Esophagus squamous epithelium (tissue), 5 donors: ENCODE measurements around the gene MKNK1. TPM values are rescaled to one million over a fixed set of nuclear protein-coding genes. Genes with fewer than 3 reads are reported as not detected.

Experiments
- DNase-seq: peaks from one replicate; lab custom pipeline; 2025; lab: John Stamatoyannopoulos, UW
- H3K27ac ChIP-seq, 4 donors: fragments of 200-600 bp; sonication (generic); one replicate each; pipeline ENCODE4 v1.5.1; 2016 to 2019; ENCODE audit warnings: mild to moderate bottlenecking in 1 of 4
- H3K27me3 ChIP-seq, 4 donors: fragments of 200-600 bp; sonication (generic); 1 replicate in 3 of 4; 2 replicates in 1 of 4; pipeline versions ENCODE4 v1.5.1 to v1.6.0; 2017 to 2021; ENCODE audit warnings: antibody characterized with exemption in 1 of 4
- H3K36me3 ChIP-seq, 3 donors: fragments of 200-600 bp; sonication (generic); one replicate each; pipeline ENCODE4 v1.5.1; 2016 to 2019
- H3K4me1 ChIP-seq, 3 donors: fragments of 200-600 bp; sonication (generic); one replicate each; pipeline ENCODE4 v1.5.1; 2017 to 2019
- H3K4me3 ChIP-seq, 4 donors: fragments of 200-600 bp; sonication (generic); 1 replicate in 3 of 4; 2 replicates in 1 of 4; pipeline ENCODE4 v1.5.1; 2016 to 2019; ENCODE audit warnings: mild to moderate bottlenecking in 2 of 4, moderate library complexity in 1 of 4
- H3K9me3 ChIP-seq, 3 donors: fragments of 200-600 bp; sonication (generic); one replicate each; pipeline ENCODE4 v1.5.1; 2016 to 2019
- POLR2A ChIP-seq, 4 donors: fragments of 450-650 bp; IDR thresholded peaks; one replicate each; pipeline ENCODE4 v1.6.1; 2017; ENCODE audit warnings: antibody characterized with exemption in 4 of 4, mild to moderate bottlenecking in 4 of 4, moderate library complexity in 3 of 4
- WGBS, 2 donors: methylation state at CpG; one replicate each; pipeline ENCODE4 v1.1.5; 2018; 5-methylcytosine and 5-hydroxymethylcytosine counted together
- intact Hi-C: fragments of 100-400 bp; cut with DNase I; formaldehyde crosslinking; loops from one replicate; pipeline ENCODE4 v1.15.0; 2022
- total RNA-seq, 4 donors: library from RNA; depleted of rRNA; stranded (reverse); fragments of >200 nt; gene quantifications; one replicate each; pipeline ENCODE4 v1.1.0, GENCODE V29; 2016
- TF ChIP-seq, protein P1 (sequence below), 6 experiments: fragments of 450-650 bp in 4 of 6; fragments of 200-600 bp in 2 of 6; sonication (generic) in 2 of 6; IDR thresholded peaks; one replicate each; pipeline ENCODE4 v1.5.1; 2016 to 2019; ENCODE audit warnings: antibody characterized with exemption in 6 of 6, mild to moderate bottlenecking in 4 of 6, moderate library complexity in 4 of 6
- donor health status: DM: yes; HTN: yes; CAD: no.

Gene MKNK1
- total RNA-seq, 4 donors from 2014 or later = 18.2 to 33.7 (median 33.6) TPM

DNA sequence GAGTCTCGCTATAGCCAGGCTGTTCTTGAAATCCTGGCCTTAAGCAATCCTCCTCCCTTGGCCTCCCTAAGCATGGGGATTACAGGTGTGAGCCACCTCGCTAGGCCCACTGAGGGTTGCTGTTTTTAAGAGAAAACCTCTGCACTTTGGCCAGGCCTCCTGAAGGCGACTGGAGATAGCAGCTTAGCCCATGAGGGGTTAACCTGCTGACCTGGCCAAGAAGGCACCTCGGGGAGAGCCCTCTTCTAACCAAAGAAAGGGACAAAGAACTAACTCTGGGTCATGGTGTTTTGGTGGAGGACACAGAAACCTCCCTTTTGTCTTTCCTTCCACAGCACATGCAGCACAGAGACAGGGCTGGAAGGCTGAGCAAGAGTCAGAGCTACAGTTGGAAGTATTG lies 35.0 kb downstream of the MKNK1 start:
- Histone ChIP-seq H3K36me3 (peaks cover 0 to 100% (median 12%) of the 10 kb centered on the region in 3 donors), H3K4me3 (no peak overlapping the region), H3K27me3 (no peaks in the 10 kb centered on the region), H3K27ac (peak overlapping the region in 1 of 4 donors; percentile 18), H3K9me3 (no peaks in the 10 kb centered on the region), H3K4me1 (peaks cover 0 to 22% (median 9%) of the 10 kb centered on the region in 3 donors)
- intact Hi-C loops = no loop called here
- 83% methylated on average over 1 to 3 of the region's 4 CpGs for WGBS, 2 donors
- DNase-seq = no peak
- TF ChIP-seq, protein P1, sequence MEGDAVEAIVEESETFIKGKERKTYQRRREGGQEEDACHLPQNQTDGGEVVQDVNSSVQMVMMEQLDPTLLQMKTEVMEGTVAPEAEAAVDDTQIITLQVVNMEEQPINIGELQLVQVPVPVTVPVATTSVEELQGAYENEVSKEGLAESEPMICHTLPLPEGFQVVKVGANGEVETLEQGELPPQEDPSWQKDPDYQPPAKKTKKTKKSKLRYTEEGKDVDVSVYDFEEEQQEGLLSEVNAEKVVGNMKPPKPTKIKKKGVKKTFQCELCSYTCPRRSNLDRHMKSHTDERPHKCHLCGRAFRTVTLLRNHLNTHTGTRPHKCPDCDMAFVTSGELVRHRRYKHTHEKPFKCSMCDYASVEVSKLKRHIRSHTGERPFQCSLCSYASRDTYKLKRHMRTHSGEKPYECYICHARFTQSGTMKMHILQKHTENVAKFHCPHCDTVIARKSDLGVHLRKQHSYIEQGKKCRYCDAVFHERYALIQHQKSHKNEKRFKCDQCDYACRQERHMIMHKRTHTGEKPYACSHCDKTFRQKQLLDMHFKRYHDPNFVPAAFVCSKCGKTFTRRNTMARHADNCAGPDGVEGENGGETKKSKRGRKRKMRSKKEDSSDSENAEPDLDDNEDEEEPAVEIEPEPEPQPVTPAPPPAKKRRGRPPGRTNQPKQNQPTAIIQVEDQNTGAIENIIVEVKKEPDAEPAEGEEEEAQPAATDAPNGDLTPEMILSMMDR (IDR thresholded peaks at IDR 0.05) = no peak
- TF ChIP-seq POLR2A (IDR thresholded peaks at IDR 0.05) = no peak

GRCh38 chr1:46568461-46568891 lies 35.6 kb downstream of the MKNK1 start:
- no peak overlapping the region for H3K4me3 ChIP-seq
- WGBS, 2 donors = 88 to 90% methylated on average over 6 of the region's 6 CpGs
- no peaks in the 10 kb centered on the region for H3K27me3 ChIP-seq
- H3K9me3 ChIP-seq = no peaks in the 10 kb centered on the region
- H3K36me3 ChIP-seq = peaks cover under 1 to 99% (median 12%) of the 10 kb centered on the region in 3 donors
- TF ChIP-seq, protein P1 (IDR thresholded peaks at IDR 0.05) = no peak
- no peak for TF ChIP-seq POLR2A (IDR thresholded peaks at IDR 0.05)
- DNase-seq = no peak
- no peak overlapping the region for H3K27ac ChIP-seq
- intact Hi-C loops = no loop called here
- H3K4me1 ChIP-seq = peaks cover 0 to 17% (median 9%) of the 10 kb centered on the region in 3 donors

DNA sequence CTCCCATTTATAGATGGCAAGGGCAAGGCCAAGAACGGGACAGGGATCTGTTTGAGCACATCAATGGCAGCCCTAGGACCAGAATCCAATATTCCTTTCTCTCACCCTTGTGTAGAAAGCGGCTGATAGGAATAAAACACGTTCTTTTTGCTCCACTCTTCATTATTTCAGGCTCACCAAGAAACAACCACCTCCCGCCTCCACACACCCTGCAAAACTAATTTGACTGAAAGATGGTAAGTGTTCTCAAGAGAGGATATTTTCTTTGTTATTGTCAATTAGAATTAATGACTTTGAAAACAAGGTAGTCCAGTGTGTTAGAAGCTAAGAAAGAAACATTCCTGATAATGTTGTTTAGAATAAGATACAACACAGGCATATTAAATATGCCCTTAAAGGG lies 40.7 kb downstream of the MKNK1 start:
- no peak overlapping the region for H3K4me3 ChIP-seq
- H3K36me3 ChIP-seq = peaks cover 27 to 99% (median 34%) of the 10 kb centered on the region in 3 donors
- 83 to 93% methylated on average over 4 of the region's 4 CpGs for WGBS, 2 donors
- no peaks in the 10 kb centered on the region for H3K4me1 ChIP-seq
- no peaks in the 10 kb centered on the region for H3K9me3 ChIP-seq
- no peaks in the 10 kb centered on the region for H3K27me3 ChIP-seq
- H3K27ac ChIP-seq = no peak overlapping the region
- no peak for TF ChIP-seq POLR2A (IDR thresholded peaks at IDR 0.05)
- TF ChIP-seq, protein P1 (IDR thresholded peaks at IDR 0.05) = no peak
- intact Hi-C loops = no loop called here
- no peak for DNase-seq

DNA sequence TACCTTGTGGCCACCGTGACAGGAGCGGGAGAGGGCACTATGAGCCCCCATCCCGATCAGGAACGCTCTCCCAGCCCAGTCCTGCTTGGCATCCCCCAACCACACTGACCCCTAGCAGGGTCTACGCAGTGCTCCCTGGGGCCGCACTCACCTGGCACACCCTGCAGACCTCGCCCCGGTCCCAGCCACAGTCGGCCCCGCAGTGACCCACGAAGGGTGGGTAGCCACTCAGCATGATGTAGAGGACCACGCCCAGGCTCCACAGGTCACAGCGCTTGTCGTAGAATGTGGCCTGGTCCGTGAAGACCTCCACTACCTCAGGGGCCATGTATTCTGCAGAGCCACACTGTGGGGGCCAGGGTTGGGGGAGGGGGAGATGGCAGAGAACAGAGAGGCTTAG lies 41.6 kb downstream of the MKNK1 start:
- TF ChIP-seq, protein P1 (IDR thresholded peaks at IDR 0.05) = no peak
- no peak for TF ChIP-seq POLR2A (IDR thresholded peaks at IDR 0.05)
- no peak for DNase-seq
- Histone ChIP-seq H3K27me3 (no peaks in the 10 kb centered on the region), H3K4me1 (no peaks in the 10 kb centered on the region), H3K4me3 (no peak overlapping the region), H3K9me3 (no peaks in the 10 kb centered on the region), H3K36me3 (peaks cover 31 to 99% (median 34%) of the 10 kb centered on the region in 3 donors), H3K27ac (no peak overlapping the region)
- intact Hi-C loops = no loop called here
- WGBS, 2 donors = 92 to 93% methylated on average over 4 to 10 of the region's 15 CpGs

DNA sequence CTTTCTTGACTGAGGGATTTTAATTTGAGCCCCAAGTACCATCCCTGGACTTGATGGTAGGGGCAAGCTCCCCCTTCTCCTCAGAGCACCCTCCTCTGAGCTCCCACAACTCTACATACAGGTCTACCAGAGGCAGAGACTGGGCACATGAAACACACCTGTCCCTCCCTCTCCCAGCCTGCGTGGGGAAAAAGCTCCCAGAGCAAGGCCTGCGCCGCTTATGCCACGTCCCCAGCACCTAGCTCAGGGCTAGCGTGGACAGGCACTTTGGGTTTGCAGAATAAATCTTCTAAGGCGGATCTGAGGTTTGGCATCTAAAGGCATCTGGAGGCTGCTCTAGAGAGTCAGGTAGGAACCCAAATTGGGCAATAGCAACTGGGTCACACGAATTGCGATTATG lies 45.1 kb downstream of the MKNK1 start:
- TF ChIP-seq POLR2A (IDR thresholded peaks at IDR 0.05) = no peak
- TF ChIP-seq, protein P1 (IDR thresholded peaks at IDR 0.05) = no peak
- H3K36me3 ChIP-seq = peaks cover 22 to 68% (median 31%) of the 10 kb centered on the region in 3 donors
- peaks cover 0 to 7% (median 0%) of the 10 kb centered on the region in 3 donors for H3K4me1 ChIP-seq
- intact Hi-C loops = no loop called here
- H3K27ac ChIP-seq = no peak overlapping the region
- 80% methylated on average over 4 of the region's 8 CpGs; no CpG with 5 or more reads in 1 of the 2 donors for WGBS, 2 donors
- no peaks in the 10 kb centered on the region for H3K9me3 ChIP-seq
- H3K27me3 ChIP-seq = no peaks in the 10 kb centered on the region
- DNase-seq = no peak
- no peak overlapping the region for H3K4me3 ChIP-seq
